GM19240 (cell line): Measurements from ENCODE around the gene LCE1C.

Experiments
- DNase-seq: peaks from one replicate; pipeline ENCODE4 v3.0.0; 2011; ENCODE audit warnings: low spot score; ENCODE audit not compliant: insufficient read length

LCE1C gene, protein sequence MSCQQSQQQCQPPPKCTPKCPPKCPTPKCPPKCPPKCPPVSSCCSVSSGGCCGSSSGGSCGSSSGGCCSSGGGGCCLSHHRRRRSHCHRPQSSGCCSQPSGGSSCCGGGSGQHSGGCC

GRCh38 chr1:152806576-152806975, at the start of gene LCE1C:
Gene LCE1C, minus strand, starts transcription at chr1:152806651. Its CDS starts 1,173 bp downstream, at chr1:152805478.
- no peak for DNase-seq

GRCh38 chr1:152855661-152856060, 49.2 kb upstream of the LCE1C start:
- no peak for DNase-seq

GRCh38 chr1:152842556-152842955, 36.1 kb upstream of the LCE1C start, which contains the start of gene LCE6A:
Gene LCE6A, plus strand, starts transcription at chr1:152842856. Its CDS starts 665 bp downstream, at chr1:152843521.
- no peak for DNase-seq

DNA sequence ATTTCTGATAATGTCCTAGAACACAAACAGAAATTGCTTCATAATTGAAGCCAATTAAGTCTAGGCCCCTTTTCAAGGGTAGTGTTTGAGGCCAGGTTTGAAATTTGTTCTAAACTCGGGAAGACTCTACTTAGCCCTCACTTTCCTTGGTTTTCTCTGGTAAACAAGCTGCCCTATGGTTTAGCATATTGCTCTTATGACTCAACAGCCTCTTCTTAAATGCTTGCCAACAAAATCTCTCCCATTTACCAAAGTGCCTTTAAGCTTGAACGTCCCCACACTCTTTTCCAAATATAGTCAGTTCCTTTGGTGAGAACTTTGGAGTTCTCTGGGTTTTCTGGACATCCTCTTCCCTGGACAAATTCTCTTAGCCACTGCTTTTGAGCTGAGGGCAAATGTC, 30.4 kb upstream of the LCE1C start:
- DNase-seq: no peak

DNA sequence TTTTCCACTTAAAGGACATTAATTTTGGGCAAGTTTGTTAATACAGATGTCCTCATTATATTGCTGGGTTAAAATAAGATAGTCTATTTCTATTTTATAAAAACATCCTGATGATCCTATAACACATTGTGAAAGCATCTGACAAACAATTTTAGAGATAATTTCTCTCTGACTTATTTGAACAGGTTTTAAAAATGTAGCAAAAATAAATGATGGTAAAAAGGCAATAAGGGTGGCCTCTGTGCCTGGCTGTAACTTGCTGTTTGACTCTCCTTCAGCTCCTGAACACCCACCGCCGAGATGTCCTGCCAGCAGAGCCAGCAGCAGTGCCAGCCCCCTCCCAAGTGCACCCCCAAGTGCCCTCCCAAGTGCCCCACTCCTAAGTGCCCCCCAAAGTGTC, 20.7 kb upstream of the LCE1C start, which contains the start of gene LCE1A:
Gene LCE1A (plus strand): TSS at position 301 of the 400 bp plus-strand sequence. CDS start 0 bp downstream, at position 301.
- DNase-seq: no peak

- DNase-seq: no peak
Observed at GRCh38 chr1:152824964-152825363, 18.5 kb upstream of the LCE1C start.

GRCh38 chr1:152823294-152823693, 16.8 kb upstream of the LCE1C start:
- no peak for DNase-seq

DNA sequence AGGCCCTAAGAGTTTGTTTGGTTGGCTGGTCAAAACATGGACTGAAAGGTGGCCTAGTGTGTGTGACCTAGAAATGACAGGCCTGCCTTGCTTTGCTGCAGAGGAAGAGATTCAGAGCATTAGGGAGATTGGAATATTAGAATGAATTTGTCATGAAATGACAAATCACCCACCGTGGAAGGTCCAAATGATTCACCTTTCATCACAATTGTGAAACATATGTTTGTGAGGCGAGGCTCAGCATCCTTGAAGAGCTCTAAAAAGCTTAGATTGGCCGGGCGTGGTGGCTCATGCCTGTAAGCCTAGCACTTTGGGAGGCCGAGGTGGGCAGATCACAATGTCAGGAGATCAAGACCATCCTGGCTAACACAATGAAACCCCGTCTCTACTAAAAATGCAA, 10.9 kb upstream of the LCE1C start:
- DNase-seq: no peak

DNA sequence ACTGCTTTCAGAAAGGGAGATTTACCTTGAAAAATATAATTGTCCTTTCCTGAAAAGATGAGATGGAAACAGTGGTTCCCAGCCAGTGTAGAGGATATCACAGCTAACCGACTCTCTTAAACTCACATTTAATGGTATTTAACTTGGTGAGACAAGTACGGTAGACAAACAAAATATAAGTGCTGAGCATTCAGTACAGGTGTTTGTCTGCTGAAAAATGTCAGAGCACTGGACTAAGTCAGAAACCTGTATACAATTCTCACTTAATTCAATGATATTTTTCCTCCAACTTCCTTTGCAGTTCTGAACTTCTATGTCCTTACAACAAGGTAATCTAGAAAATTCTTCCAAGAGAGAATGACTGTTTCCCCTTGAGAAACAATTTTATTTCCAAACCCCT, 5.2 kb upstream of the LCE1C start, which contains the start of gene LCE1B:
Gene LCE1B (plus strand): TSS at position 301 of the 400 bp plus-strand sequence. CDS start 476 bp downstream, outside the sequence.
- no peak for DNase-seq

GRCh38 chr1:152811050-152811449, 4.6 kb upstream of the LCE1C start:
- no peak for DNase-seq

DNA sequence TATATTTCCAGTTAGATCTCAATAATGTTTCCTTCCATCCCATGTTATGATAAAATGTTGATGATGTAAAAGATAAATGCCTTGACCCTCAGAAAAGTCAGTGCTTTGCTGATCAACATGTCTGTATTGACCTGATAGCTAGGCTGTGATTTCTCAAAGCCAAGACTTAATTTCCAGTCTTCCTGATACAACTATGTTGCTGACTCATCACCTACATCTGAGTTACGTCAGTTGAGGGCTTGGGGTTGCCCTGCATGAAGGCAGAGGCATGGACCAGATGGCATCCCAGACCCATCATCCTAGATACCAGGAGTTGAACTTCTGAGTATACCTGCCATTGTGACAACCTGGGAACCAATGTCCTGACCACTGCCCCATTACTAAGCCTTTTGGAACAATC, 5.1 kb downstream of the LCE1C start:
- DNase-seq: no peak

DNA sequence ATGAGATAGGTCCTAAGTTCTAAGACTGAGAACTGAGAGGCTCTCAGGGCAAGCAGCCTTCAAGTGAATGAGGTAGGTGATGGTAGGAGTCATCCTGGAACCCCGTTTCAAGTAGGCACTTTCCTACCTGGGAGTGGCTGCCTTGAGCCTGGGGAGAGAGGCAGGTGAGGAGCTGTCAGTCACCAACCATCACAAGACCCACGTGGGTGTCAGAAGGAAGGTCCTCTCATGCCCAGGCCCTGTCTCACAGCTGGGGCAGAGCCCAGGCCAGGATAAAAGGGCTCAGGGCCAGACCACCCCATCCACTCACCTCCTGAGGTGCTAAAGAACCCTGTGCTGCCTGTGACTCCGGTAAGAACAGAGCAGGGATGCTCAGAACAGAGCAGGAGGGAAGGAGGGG, 10.0 kb downstream of the LCE1C start, which contains the start of gene LCE1D:
Gene LCE1D (plus strand): TSS at position 301 of the 400 bp plus-strand sequence. CDS start 1,074 bp downstream, outside the sequence.
- DNase-seq: no peak

- DNase-seq: no peak
Observed at GRCh38 chr1:152795686-152796085, 10.8 kb downstream of the LCE1C start.

GRCh38 chr1:152786077-152786476, 20.4 kb downstream of the LCE1C start, which contains the start of gene LCE1E:
Gene LCE1E, plus strand, starts transcription at chr1:152786257. Its CDS starts 1,043 bp downstream, at chr1:152787300.
- no peak for DNase-seq

- no peak for DNase-seq
Observed at GRCh38 chr1:152783095-152783494, 23.4 kb downstream of the LCE1C start.

- DNase-seq: no peak
Observed at GRCh38 chr1:152777510-152778137, 28.8 kb downstream of the LCE1C start.

GRCh38 chr1:152776361-152776760, 30.1 kb downstream of the LCE1C start:
- DNase-seq: no peak

DNA sequence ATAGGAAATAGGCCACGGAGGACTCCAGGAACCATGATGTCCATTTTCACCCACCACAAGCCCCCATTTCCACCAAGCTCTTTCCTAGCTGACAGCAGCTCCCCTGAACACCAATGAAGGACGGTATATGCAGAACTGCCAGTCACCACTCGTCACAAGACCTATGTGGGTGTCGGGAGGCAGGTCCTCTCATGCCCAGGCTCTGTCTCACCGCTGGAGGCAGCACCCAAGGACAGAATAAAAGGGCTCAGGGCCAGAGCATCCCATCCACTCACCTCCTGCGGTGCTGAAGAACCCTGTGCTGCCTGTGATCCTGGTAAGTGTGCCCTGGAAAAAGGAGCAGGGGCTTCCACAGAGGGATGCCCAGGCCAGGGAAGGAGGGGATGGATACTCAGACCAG, 31.6 kb downstream of the LCE1C start, which contains the start of gene LCE1F:
Gene LCE1F (plus strand): TSS at position 266 of the 400 bp plus-strand sequence. CDS start 1,232 bp downstream, outside the sequence.
- no peak for DNase-seq

DNA sequence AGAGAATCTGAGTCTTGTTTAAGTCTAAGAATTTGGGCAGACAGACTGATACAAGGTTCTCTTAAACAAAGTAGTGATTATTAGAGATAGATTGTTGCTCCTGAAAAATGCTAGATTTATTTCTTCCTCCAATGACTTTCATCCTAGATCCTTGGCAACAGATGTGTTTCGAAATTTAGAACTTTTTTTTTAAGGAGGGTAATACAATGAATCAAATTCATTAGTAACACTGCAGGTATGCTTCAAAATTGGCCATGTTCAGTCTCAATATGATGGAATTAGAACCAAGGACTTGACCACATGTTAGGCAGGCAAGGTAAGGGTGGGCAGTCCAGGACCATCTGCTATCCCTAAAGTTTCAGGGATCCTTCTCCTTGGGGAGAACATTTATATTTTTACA, 36.0 kb downstream of the LCE1C start:
- no peak for DNase-seq

- DNase-seq: no peak
Observed at GRCh38 chr1:152768847-152769533, 37.5 kb downstream of the LCE1C start.

DNA sequence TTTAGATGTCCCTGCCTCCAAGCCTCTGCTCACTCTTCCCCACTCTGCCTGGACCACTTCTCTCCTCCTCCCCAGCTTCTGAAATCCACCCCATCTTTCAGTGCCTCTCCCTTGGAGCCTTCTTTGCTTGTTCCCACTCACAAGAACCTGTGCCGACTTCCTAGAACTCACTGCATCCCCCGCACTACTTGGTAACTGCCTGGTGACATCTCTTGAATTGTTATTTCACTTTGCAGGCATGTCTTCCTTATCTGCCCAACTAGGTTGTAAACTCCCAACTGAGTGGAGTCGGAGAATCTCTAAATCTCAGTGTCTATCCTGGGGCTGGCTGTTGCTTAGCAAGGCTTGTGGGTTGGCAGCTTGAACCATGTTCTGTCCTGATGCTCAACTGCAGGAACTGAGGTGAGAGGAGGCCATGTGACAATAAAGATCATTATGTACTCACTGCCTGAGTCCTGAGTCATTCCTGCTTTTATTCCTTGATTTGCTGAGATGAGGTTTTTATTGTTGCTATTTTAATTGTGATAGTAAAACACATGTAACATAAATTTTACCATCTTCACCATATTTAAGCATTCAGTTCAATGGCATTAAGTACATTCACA, 44.7 kb downstream of the LCE1C start:
- no peak for DNase-seq
